GM12878 (cell line): ENCODE measurements around the gene S100A10. TPM values are rescaled to one million over a fixed set of nuclear protein-coding genes. Genes with fewer than 3 reads are reported as not detected.

Experiments used
- ATAC-seq: fragments of 200-7000 bp; cut with Tn5 transposase; 3 replicates; pipeline ENCODE4 v1.9.1; 2020; ENCODE audit warnings: mild to moderate bottlenecking, moderate library complexity
- BruUV-seq: library from RNA; stranded (reverse); fragments of 400-500 nt; replicated peaks from 2 replicates; lab custom pipeline; 2021; lab: Mats Ljungman, UMichigan
- CTCF ChIA-PET: fragments of 300-600 bp; sonication (Branson Sonifier 250); formaldehyde crosslinking; extraction: SDS; loops from one replicate; lab custom pipeline; 2021; ENCODE audit warnings: inconsistent platforms; lab: Yijun Ruan, JAX
- POLR2A ChIA-PET: fragments of 350-600 bp; formaldehyde crosslinking; extraction: SDS; loops from one replicate; lab custom pipeline; 2021; ENCODE audit warnings: inconsistent platforms; lab: Charles Lee
- RAD21 ChIA-PET: fragments of 300-600 bp; sonication (Branson Sonifier 250); formaldehyde crosslinking; loops from one replicate; lab custom pipeline; 2023; ENCODE audit warnings: antibody characterized with exemption; ENCODE audit not compliant: unreplicated experiment; lab: Charles Lee
- SMC1A ChIA-PET: fragments of 300-600 bp; sonication (Branson Sonifier 250); formaldehyde crosslinking; loops from one replicate; lab custom pipeline; 2023; ENCODE audit not compliant: unreplicated experiment, uncharacterized antibody; lab: Charles Lee
- DNase-seq: peaks from one replicate; pipeline ENCODE4 v3.0.0-alpha.2; 2011; ENCODE audit warnings: low read depth, low spot score
- FAIRE-seq: peaks from 3 replicates; lab custom pipeline; 2011; peaks lifted over from hg19 to GRCh38; lab: Jason Lieb, UNC
- H2AFZ ChIP-seq: 2 replicates; pipeline ENCODE4 v1.6.0; 2011; ENCODE audit warnings: low read depth, low read length, control low read depth; ENCODE audit not compliant: control insufficient read depth
- H3K27ac ChIP-seq: 2 replicates; pipeline ENCODE4 v1.5.1; 2011; ENCODE audit warnings: control low read depth; ENCODE audit not compliant: control insufficient read depth, insufficient read depth
- H3K27me3 ChIP-seq, 2 experiments: replicated peaks in 1 of 2; 2 replicates each; pipeline versions ENCODE4 v1.6.0 to v1.6.1; 2011; ENCODE audit warnings: low read length in 1 of 2; ENCODE audit not compliant: control insufficient read depth in 2 of 2, insufficient read depth in 2 of 2
- H3K36me3 ChIP-seq, 2 experiments: 2 replicates each; pipeline ENCODE4 v1.5.1; 2011; ENCODE audit warnings: low read length in 1 of 2; ENCODE audit not compliant: control insufficient read depth in 2 of 2, insufficient read depth in 2 of 2
- H3K4me1 ChIP-seq: 2 replicates; pipeline ENCODE4 v1.6.1; 2011; ENCODE audit warnings: mild to moderate bottlenecking, low read length, moderate library complexity, mixed read lengths; ENCODE audit not compliant: control insufficient read depth, insufficient read depth
- H3K4me2 ChIP-seq: 2 replicates; pipeline ENCODE4 v1.6.0; 2011; ENCODE audit warnings: control low read depth; ENCODE audit not compliant: control insufficient read depth, insufficient read depth
- H3K4me3 ChIP-seq: fragments of 200-600 bp; sonication (generic); 2 replicates; pipeline ENCODE4 v1.5.1; 2016
- H3K79me2 ChIP-seq: 2 replicates; pipeline ENCODE4 v1.6.0; 2011; ENCODE audit warnings: low read length; ENCODE audit not compliant: control insufficient read depth, insufficient read depth
- H3K9ac ChIP-seq: 2 replicates; pipeline ENCODE4 v1.8.0; 2011; ENCODE audit warnings: low read length, control low read depth, mixed read lengths; ENCODE audit not compliant: control insufficient read depth, insufficient read depth
- H3K9me3 ChIP-seq: replicated peaks from 3 replicates; pipeline ENCODE4 v1.5.1; 2011; ENCODE audit warnings: mild to moderate bottlenecking, low read length; ENCODE audit not compliant: control insufficient read depth, insufficient read depth
- H4K20me1 ChIP-seq: 2 replicates; pipeline ENCODE4 v1.6.0; 2011; ENCODE audit not compliant: control insufficient read depth, insufficient read depth
- ATF2 ChIP-seq: IDR thresholded peaks from 2 replicates; pipeline ENCODE4 v1.6.1; 2012; ENCODE audit warnings: low read length, inconsistent platforms
- BRCA1 ChIP-seq: IDR thresholded peaks from 2 replicates; pipeline ENCODE4 v1.6.1; 2011; ENCODE audit warnings: low read depth, low read length, improper control_type of control experiment
- CBX5 ChIP-seq: sonication (generic); IDR thresholded peaks from 2 replicates; pipeline ENCODE4 v1.6.1; 2016; ENCODE audit warnings: low read depth, moderate library complexity, mild to moderate bottlenecking, inconsistent platforms
- ESRRA ChIP-seq: IDR thresholded peaks from 2 replicates; pipeline ENCODE4 v1.6.1; 2012; ENCODE audit warnings: mild to moderate bottlenecking, low read length, improper control_type of control experiment
- NBN ChIP-seq: fragments of 450-650 bp; IDR thresholded peaks from 2 replicates; pipeline ENCODE4 v1.6.1; 2016
- NFYA ChIP-seq: IDR thresholded peaks from 2 replicates; pipeline ENCODE4 v1.6.1; 2011; ENCODE audit warnings: low read depth, mild to moderate bottlenecking, low read length, improper control_type of control experiment, borderline replicate concordance
- NR2C2 ChIP-seq: IDR thresholded peaks from 2 replicates; pipeline ENCODE4 v1.6.1; 2011; ENCODE audit warnings: borderline replicate concordance, low read depth; ENCODE audit not compliant: control insufficient read depth, insufficient read length
- ZNF207 ChIP-seq: fragments of 450-650 bp; IDR thresholded peaks from 2 replicates; pipeline ENCODE4 v1.6.1; 2014; ENCODE audit warnings: antibody characterized with exemption, mild to moderate bottlenecking, borderline replicate concordance
- WGBS: methylation state at CpG from one replicate; pipeline ENCODE4 v1.1.6; 2016; ENCODE audit warnings: low lambda C conversion rate; ENCODE audit not compliant: insufficient replicate concordance, insufficient coverage; ENCODE audit errors: missing lambda C conversion rate; 5-methylcytosine and 5-hydroxymethylcytosine counted together
- in situ Hi-C: fragments of 300-500 bp; cut with MboI; formaldehyde crosslinking; loops from 9 replicates; pipeline ENCODE4 v1.14.3; 2018; ENCODE audit warnings: mixed read lengths
- intact Hi-C: fragments of 100-400 bp; cut with micrococcal nuclease; formaldehyde crosslinking; loops from one replicate; pipeline ENCODE4 v1.14.2; 2022; ENCODE audit not compliant: unreplicated experiment
- polyA plus RNA-seq, 11 experiments: library from polyadenylated mRNA; depleted of rRNA in 4 of 11; unstranded in 6 of 11; stranded (reverse) in 5 of 11; fragments of >200 nt; fragmentation: Nextera tagmentation in 4 of 11; fragmentation: Illumina TruSeq in 1 of 11; extraction: Ambion mirVana in 4 of 11; extraction: Trizol in 1 of 11; gene quantifications; 1 replicate in 1 of 11; 2 replicates in 10 of 11; pipeline versions ENCODE4 v1.2.1 to v1.2.3, GENCODE V29; 2011 to 2016; ENCODE audit warnings: inconsistent platforms in 2 of 11, missing spikeins in 2 of 11, low read depth in 1 of 11
- total RNA-seq, 4 experiments: library from RNA; depleted of rRNA in 3 of 4; stranded (reverse); fragments of >200 nt in 3 of 4; fragmentation: Illumina TruSeq in 1 of 4; extraction: Trizol in 1 of 4; gene quantifications; 2 replicates each; pipeline versions ENCODE4 v1.2.1 to v1.2.3, GENCODE V29; 2013 to 2021

S100A10 gene
- total and polyA plus RNA-seq, 10 of the 15 experiments (the other 5 are each of a cell fraction or from before 2014, with no cell fraction given): 0.18 to 2.8 (median 0.61) TPM; not detected in 2

GRCh38 chr1:151970128-151970527 lies 23.5 kb downstream of the S100A10 start:
- Histone ChIP-seq H3K4me3 (no peak overlapping the region), H3K4me1 (no peaks in the 10 kb centered on the region), H3K4me2 (no peak overlapping the region), H3K9ac (no peak overlapping the region), H2AFZ (no peak overlapping the region), H3K9me3 (no peaks in the 10 kb centered on the region), H4K20me1 (no peaks in the 10 kb centered on the region), H3K27me3 (peaks cover 2 to 9% of the 10 kb centered on the region in 2 experiments; a peak in 1 of 4 replicates), H3K79me2 (no peaks in the 10 kb centered on the region), H3K27ac (no peak overlapping the region), H3K36me3 (no peaks in the 10 kb centered on the region)
- SMC1A ChIA-PET: interaction anchor here (0.8 to 5.0 kb wide), 5 partner anchors 10 to 99 kb away, joined by 3 to 70 read pairs (median 5); no protein-coding TSS in a partner anchor
- no TSS peak for BruUV-seq
- DNase-seq: no peak
- no peak for FAIRE-seq
- in situ Hi-C loops (no loop called here), intact Hi-C loops (no loop called here)
- 23% methylated on average over 5 of the region's 5 CpGs for WGBS
- POLR2A ChIA-PET: no interaction called here
- RAD21 ChIA-PET: interaction anchor here (1.4 kb wide), 1 partner anchor 31 kb away, joined by 6 read pairs; no protein-coding TSS in a partner anchor
- ATAC-seq: no peak
- CTCF ChIA-PET: interaction anchor here (0.8 to 7.0 kb wide), 7 partner anchors 13 to 93 kb away, joined by 3 to 104 read pairs (median 5); no protein-coding TSS in a partner anchor
- TF ChIP-seq ESRRA (no peak), NR2C2 (no peak), NBN (no peak), CBX5 (no peak), ZNF207 (no peak), BRCA1 (no peak)

- ChIA-PET SMC1A (interaction anchor here (0.6 to 5.0 kb wide), 3 partner anchors 27 to 132 kb away, joined by 3 to 70 read pairs (median 8); no protein-coding TSS in a partner anchor), CTCF (interaction anchor here (0.9 to 7.0 kb wide), 9 partner anchors 15 to 81 kb away, joined by 3 to 104 read pairs (median 3); partner anchors contain the start of gene S100A10), RAD21 (interaction anchor here (1.4 to 1.9 kb wide), 2 partner anchors 32 to 33 kb away, joined by 6 to 26 read pairs; no protein-coding TSS in a partner anchor), POLR2A (no interaction called here)
- no peak overlapping the region for H3K27ac ChIP-seq
- no peaks in the 10 kb centered on the region for H3K79me2 ChIP-seq
- DNase-seq (no peak), FAIRE-seq (no peak), ATAC-seq (no peak)
- H3K27me3 ChIP-seq: peaks cover 2 to 9% of the 10 kb centered on the region in 2 experiments; a peak in 1 of 4 replicates
- H3K9ac ChIP-seq: no peak overlapping the region
- BruUV-seq: no TSS peak
- TF ChIP-seq ATF2 (no peak), NFYA (no peak)
- H3K4me3 ChIP-seq: no peak overlapping the region
- intact Hi-C loops: loop anchor here (2.0 kb wide), 1 partner anchor 32 kb away; no protein-coding TSS in a partner anchor
- H4K20me1 ChIP-seq: no peaks in the 10 kb centered on the region
- H3K4me2 ChIP-seq: no peak overlapping the region
- H3K9me3 ChIP-seq: no peaks in the 10 kb centered on the region
- in situ Hi-C loops: no loop called here
- H2AFZ ChIP-seq: no peak overlapping the region
- no peaks in the 10 kb centered on the region for H3K4me1 ChIP-seq
- H3K36me3 ChIP-seq: no peaks in the 10 kb centered on the region
- WGBS: 96% methylated on average over 3 of the region's 3 CpGs
Observed at GRCh38 chr1:151968791-151969399, 24.8 kb downstream of the S100A10 start.
